ENCODE data around the gene ADGRL3.

ADGRL3 gene

DNA sequence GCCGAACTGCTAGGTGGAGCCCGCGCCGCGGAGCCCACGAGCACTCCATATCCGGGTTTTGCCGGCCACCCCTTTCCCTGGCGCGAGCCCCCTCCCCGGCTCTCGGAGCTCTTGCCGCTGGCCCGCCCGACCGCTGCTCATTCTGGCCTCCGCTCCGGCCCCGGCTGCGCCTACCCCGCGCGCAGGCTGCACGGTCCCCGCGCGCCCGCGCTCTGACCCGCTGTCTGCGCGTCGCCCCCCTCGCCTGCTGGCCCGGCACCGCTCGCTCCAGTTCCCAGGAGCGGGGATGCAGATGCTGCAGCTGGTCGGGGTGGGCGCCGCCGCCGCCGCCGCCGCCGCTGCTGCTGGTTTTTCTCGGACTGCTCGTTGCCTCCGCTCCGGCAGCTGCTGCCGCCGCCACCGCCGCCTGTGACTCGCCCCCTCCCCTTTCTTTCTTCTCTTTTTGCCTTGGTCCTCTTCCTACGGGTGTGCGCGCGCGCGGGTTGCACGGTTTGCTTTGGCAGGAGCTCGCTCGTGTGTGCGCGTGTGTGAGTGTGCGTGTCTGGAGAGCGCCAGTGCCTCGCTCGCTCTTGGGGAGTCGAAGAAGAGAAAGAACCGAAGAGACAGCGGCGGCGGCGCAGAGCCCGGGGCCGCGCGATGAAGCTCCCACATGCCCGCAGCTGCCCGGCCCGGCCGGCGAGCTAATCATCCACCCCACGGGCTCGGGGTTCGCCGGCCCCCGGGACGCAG, at the start of gene ADGRL3:
Gene ADGRL3 (plus strand): TSS at position 140 of the 729 bp plus-strand sequence.
- DNase-seq: no peak

- DNase-seq: no peak
These were observed 47.7 kb upstream of the ADGRL3 start for GRCh38 chr4:61152433-61152832.

DNA sequence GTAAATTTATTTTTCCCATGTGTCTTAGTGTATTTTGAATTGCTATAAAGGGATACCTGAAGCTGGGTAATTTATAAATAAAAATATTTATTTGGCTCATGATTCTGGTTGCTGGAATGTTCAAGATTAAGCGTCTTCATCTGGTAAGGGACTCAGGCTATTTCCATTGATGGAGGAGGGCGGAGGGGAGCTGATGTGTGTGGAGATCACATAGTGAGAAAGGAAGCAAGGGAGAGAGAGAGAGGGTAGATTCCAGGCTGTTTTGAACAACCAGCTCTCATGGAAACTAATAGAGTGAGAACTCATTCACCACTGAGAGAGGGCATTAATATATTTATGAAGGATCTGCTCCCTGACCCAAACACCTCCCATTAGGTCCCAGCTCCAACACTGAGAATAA, 39.6 kb upstream of the ADGRL3 start:
- DNase-seq: no peak

DNA sequence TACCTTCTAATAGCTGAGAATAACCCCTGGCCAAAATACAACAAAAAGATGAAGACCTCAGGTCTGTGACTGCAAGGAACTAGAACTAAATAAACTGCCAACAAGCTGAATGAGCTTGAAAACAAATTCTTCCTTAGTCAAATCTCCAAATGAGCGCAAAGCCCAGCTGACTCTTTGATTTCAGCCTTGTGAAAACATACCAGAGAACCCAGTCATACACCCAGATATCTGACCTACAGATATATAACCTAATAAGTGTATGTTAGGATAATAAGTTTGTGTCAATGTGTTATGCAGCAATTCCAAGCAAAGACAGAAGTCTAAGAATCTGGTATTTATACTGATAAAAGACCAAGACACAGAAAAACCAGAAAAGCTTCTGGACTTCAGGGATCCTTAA, 38.0 kb upstream of the ADGRL3 start:
- DNase-seq: no peak

DNA sequence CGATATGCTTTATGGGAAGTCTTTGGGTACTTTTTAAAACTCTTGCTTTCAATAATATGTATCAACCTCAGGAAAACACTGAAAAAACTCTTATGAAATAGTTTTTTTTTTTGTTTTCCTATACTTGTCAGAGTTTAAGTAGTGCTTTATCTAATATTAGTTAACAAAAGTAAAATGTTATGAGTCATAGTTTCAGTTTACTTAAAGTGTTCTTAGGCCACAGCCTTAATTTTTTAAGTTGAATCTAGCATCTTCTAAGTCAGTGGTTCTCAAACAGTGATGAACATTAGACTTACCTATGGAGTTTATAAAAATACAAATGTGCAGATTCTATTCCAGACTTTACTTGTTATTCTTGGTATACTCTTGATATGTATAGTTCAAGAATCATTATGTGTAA, 26.3 kb upstream of the ADGRL3 start:
- no peak for DNase-seq

- DNase-seq: no peak
These were observed 24.6 kb upstream of the ADGRL3 start for GRCh38 chr4:61175495-61175894.

- DNase-seq: no peak
These were observed 22.8 kb upstream of the ADGRL3 start for GRCh38 chr4:61177367-61177766.

DNA sequence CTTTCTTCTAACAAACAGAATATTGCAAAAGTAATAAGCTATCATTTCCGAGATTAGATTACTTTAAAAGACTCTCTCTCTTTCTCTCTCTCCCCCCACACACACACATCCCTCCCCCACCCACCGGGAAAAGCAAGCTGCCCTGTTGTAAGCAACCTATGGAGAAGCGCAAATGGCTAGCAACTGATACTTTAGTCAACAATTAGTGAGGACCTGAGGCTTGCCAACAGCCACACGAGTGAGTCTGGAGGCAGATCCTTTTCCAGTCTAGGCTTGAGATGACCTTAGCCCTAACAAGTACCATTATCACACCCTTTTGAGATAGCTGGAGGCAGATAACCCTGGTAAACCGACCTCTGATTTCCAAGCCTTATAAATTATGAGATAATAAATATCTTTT, 19.7 kb upstream of the ADGRL3 start:
- DNase-seq: no peak

DNA sequence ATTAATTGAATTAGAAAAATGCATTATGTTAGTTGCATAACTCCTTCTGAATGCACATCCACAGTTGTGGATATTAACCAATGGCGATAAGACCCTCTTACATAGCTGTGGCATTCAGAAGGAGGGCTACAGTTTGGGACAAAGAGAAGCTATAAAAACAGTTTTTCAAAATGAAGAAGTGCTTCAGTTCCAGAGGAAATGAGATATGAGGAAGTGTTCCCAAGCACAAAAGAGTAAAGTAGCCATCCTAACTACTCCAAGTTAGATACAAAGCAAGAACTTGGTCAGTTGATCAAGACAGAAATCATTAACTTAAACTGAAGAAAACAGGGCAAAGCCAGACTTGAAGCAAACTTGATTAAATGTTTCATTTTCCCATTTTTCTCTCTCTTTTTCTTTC, 17.2 kb upstream of the ADGRL3 start:
- no peak for DNase-seq

GRCh38 chr4:61185288-61185687, 14.8 kb upstream of the ADGRL3 start:
- DNase-seq: no peak

DNA sequence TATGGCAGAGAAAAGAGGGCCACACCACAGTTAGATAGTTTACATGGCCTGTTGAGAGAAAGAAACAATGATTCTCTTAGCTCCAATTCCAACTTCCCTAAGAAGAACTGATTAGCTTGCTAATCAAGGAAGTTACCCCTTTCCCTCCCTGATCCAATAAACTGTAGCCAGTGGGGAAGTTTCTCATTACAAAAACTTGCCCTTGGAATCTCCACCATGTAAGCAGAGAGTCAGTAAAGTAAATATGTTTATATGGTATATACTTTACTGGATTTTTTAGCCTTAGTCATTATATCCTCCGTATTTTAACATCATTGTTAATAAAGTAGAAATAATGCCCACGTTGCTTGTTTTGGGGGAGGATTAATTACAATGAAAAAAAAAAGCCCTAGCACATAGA, 7.7 kb upstream of the ADGRL3 start:
- DNase-seq: no peak

DNA sequence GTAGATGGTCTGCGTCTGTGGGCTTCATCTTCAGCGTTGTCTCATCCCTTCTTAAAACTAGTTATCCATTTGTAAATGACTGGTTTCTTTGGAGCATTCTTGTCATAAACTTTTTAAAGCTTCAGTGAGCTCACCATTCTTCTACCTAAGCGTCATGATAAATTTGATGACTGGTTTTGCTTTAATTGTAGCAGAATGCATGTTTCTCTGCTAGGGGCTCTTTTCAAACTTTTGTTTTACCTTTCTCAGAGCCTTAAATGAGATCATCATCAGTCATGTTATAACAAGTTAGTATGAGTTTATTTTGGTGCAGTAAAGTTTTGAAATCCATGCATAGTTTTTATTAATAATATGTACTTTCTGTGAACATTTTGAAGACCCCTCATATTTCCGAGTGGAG, 6.3 kb upstream of the ADGRL3 start:
- DNase-seq: no peak

DNA sequence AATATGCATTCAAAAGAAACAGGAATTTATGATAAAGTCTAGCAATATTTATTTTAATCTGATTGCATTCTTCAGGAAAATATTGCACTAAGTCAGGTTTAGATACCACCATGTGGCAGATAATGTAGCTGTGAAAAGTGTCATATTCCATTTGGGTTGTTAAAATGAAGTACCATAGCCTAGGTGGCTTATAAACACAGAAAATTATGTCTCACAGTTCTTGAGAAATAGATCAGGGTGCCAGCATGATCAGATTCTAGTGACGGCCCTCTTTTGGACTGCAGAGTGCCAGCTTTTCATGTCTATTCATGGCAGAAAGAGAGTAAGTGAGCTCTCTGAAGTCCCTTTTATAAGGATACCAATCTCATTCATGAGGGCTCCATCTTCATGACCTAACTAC, 5.6 kb upstream of the ADGRL3 start:
- DNase-seq: no peak

DNA sequence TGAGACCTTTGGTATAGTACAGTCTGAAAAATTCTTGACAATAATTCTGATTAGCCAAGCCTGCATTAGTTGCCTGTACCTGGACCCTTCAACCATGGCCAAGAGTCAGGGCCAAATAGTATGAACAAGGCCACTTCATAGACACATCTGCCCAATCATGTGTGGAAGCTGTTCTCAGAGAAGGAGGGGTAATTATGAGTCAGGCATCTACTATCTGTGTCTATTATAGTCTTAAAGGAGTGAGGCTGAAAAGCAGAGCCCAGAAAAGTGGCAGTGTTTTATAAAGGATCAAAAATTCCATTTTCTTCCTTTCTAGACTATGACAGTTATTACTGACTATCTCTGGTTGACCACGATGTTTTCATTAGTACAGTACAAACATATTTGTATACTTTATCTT, 5.0 kb upstream of the ADGRL3 start:
- no peak for DNase-seq

GRCh38 chr4:61198686-61199085, 1.4 kb upstream of the ADGRL3 start:
- DNase-seq: no peak

GRCh38 chr4:61199873-61200186, 296 bp upstream of the ADGRL3 start:
- no peak for DNase-seq

GRCh38 chr4:61200916-61201526, 895 bp downstream of the ADGRL3 start:
- no peak for DNase-seq

GRCh38 chr4:61201561-61201960, 1.4 kb downstream of the ADGRL3 start:
- no peak for DNase-seq

GRCh38 chr4:61201961-61202637, 2.0 kb downstream of the ADGRL3 start:
- DNase-seq: no peak

DNA sequence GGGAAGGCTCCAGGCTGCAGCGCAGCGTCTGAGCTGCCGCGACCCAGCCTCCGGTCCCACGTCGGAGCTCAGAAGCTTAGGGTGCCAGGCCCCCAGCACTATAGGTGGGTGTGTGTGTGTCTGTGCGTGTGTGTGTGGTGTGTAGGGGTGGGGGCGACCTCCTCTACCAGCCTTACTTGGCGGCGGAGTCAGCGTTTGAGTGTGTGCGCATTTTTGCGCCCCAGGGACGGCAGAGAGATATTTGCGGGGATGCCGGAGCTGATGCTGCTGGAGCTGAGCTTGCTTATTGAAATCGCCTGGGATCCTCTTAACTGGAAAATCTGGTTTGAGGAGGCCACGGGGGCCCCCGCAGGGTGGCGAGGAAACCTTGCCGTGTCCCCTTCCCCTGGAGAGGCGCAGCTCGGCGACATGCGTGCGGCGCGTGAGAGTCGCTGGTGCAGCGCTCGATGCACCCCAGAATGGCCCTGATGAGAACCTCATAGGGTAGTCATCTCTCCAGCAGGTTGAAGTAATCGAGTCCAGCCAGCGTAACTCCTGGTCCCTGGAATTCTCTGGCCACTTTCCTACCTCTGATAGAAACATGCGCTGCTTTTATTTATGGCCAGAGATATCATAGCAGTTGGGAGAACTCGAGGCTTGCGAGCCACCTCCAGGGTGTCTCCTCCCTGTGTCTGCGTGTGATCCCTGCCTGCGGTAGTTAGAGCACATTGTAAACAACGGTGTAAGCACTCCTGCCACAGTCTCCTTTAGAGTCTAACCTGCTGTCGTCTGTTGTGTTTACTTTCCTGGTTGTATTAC, 2.7 kb downstream of the ADGRL3 start:
- DNase-seq: no peak

GRCh38 chr4:61203436-61203790, 3.3 kb downstream of the ADGRL3 start:
- no peak for DNase-seq

GRCh38 chr4:61204353-61205060, 4.4 kb downstream of the ADGRL3 start:
- no peak for DNase-seq

GRCh38 chr4:61205066-61205465, 4.9 kb downstream of the ADGRL3 start:
- DNase-seq: no peak

Measured in stimulated activated CD4-positive, alpha-beta T cell treated with anti-CD3 and anti-CD28 coated beads, Interleukin-4, amount 100 ng/mL, for 4 hours (primary cell).